SK-N-SH treated with all-trans-retinoic acid at 6 μM for 48 hours (cell line): ENCODE data around the gene EHBP1.

ENCODE experiments used
- ARNTL ChIP-seq: fragments of 450-650 bp; formaldehyde crosslinking; IDR thresholded peaks from 2 replicates; pipeline ENCODE4 v1.5.0; 2020; ENCODE audit warnings: low read depth, mild to moderate bottlenecking, moderate library complexity, borderline replicate concordance
- CSDC2 ChIP-seq: fragments of 250-450 bp; sonication (Bioruptor Pico); IDR thresholded peaks from 2 replicates; pipeline ENCODE4 v1.5.0; 2020; ENCODE audit warnings: mild to moderate bottlenecking, moderate library complexity
- ESRRG ChIP-seq: fragments of 250-450 bp; sonication (Bioruptor Pico); IDR thresholded peaks from 2 replicates; pipeline ENCODE4 v1.6.1; 2021; ENCODE audit warnings: mild to moderate bottlenecking
- ZC3H10 ChIP-seq: fragments of 250-450 bp; sonication (Bioruptor Pico); IDR thresholded peaks from 2 replicates; pipeline ENCODE4 v1.5.1; 2021; ENCODE audit warnings: mild to moderate bottlenecking, moderate library complexity

GRCh38 chr2:62686012-62686685 is 19.4 kb upstream of the EHBP1 start:
- no peak for TF ChIP-seq CSDC2 (CRISPR knock-in tag)
- no peak for TF ChIP-seq ESRRG (CRISPR knock-in tag)
- no peak for TF ChIP-seq ARNTL (CRISPR knock-in tag)
- TF ChIP-seq ZC3H10 (CRISPR knock-in tag), result no peak
